B cell (primary cell): ENCODE data around the gene ZNRF2. TPM values are rescaled to one million over a fixed set of nuclear protein-coding genes. Genes with fewer than 3 reads are reported as not detected.

Source experiments
- ATAC-seq: fragments of 200-7000 bp; cut with Tn5 transposase; one replicate; pipeline ENCODE4 v1.10.0; 2021; ENCODE audit warnings: low read depth, mild to moderate bottlenecking, moderate number of reproducible peaks, moderate library complexity
- CTCF ChIA-PET: fragments of 350-600 bp; sonication (Branson Sonifier 250); formaldehyde crosslinking; loops from one replicate; lab custom pipeline; 2021; ENCODE audit warnings: antibody characterized with exemption, inconsistent platforms; lab: Charles Lee
- POLR2A ChIA-PET: fragments of 350-600 bp; sonication (Branson Sonifier 250); formaldehyde crosslinking; loops from one replicate; lab custom pipeline; 2021; ENCODE audit warnings: antibody characterized with exemption; lab: Charles Lee
- DNase-seq: peaks from one replicate; pipeline ENCODE4 v3.0.0; 2013
- H2AFZ ChIP-seq: 2 replicates; pipeline ENCODE4 v1.6.1; 2012; ENCODE audit warnings: mild to moderate bottlenecking, low read depth, low read length; ENCODE audit not compliant: insufficient read depth, poor library complexity, severe bottlenecking
- H3K27ac ChIP-seq, 2 donors: 1 replicate in 1 of 2; 2 replicates in 1 of 2; pipeline ENCODE4 v1.5.1; 2012 to 2013; ENCODE audit warnings: low read length in 2 of 2, mild to moderate bottlenecking in 2 of 2, moderate library complexity in 1 of 2
- H3K27me3 ChIP-seq, 4 experiments: fragments of 200-600 bp in 1 of 4; sonication (generic) in 1 of 4; replicated peaks in 1 of 4; 1 replicate in 2 of 4; 2 replicates in 2 of 4; pipeline versions ENCODE4 v1.6.1 to v1.7.0; 2013 to 2016; ENCODE audit warnings: low read length in 3 of 4, mild to moderate bottlenecking in 2 of 4, mixed read lengths in 1 of 4, moderate library complexity in 1 of 4; ENCODE audit not compliant: insufficient read depth in 4 of 4, control insufficient read depth in 3 of 4; ENCODE audit errors: control extremely low read depth in 1 of 4
- H3K36me3 ChIP-seq, 2 experiments: replicated peaks in 1 of 2; 1 replicate in 1 of 2; 2 replicates in 1 of 2; pipeline versions ENCODE4 v1.6.1 to v1.7.1; 2013; ENCODE audit warnings: low read length in 1 of 2; ENCODE audit not compliant: insufficient read depth in 2 of 2, control insufficient read depth in 1 of 2; ENCODE audit errors: control extremely low read depth in 1 of 2, extremely low read depth in 1 of 2
- H3K4me1 ChIP-seq, 2 donors: fragments of 200-600 bp in 1 of 2; sonication (generic) in 1 of 2; 1 replicate in 1 of 2; 2 replicates in 1 of 2; pipeline versions ENCODE4 v1.5.1 to v1.6.1; 2013 to 2017; ENCODE audit warnings: low read length in 2 of 2; ENCODE audit not compliant: control insufficient read depth in 2 of 2, insufficient read depth in 2 of 2
- H3K4me2 ChIP-seq: replicated peaks from 2 replicates; pipeline ENCODE3; 2012; ENCODE audit warnings: mild to moderate bottlenecking, low read depth, low read length; ENCODE audit not compliant: poor library complexity, severe bottlenecking
- H3K4me3 ChIP-seq, 5 experiments: fragments of 200-600 bp in 1 of 5; sonication (generic) in 1 of 5; 1 replicate in 3 of 5; 2 replicates in 2 of 5; pipeline versions ENCODE4 v1.5.1 to v1.7.0; 2011 to 2016; ENCODE audit warnings: low read length in 4 of 5, mild to moderate bottlenecking in 4 of 5, low read depth in 2 of 5, control low read depth in 1 of 5, moderate library complexity in 1 of 5; ENCODE audit not compliant: insufficient read depth in 1 of 5; ENCODE audit errors: control extremely low read depth in 1 of 5, extremely low read depth in 1 of 5
- H3K79me2 ChIP-seq: fragments of 200-600 bp; sonication (generic); one replicate; pipeline ENCODE4 v1.6.0; 2016; ENCODE audit warnings: low read length; ENCODE audit not compliant: control insufficient read depth, insufficient read depth
- H3K9ac ChIP-seq: fragments of 200-600 bp; sonication (generic); 2 replicates; pipeline ENCODE4 v1.6.1; 2017; ENCODE audit warnings: mild to moderate bottlenecking, low read length, moderate library complexity
- H3K9me3 ChIP-seq, 3 donors: one replicate each; pipeline versions ENCODE4 v1.6.1 to v1.7.1; 2013; ENCODE audit warnings: low read length in 2 of 3; ENCODE audit not compliant: control insufficient read depth in 2 of 3, insufficient read depth in 1 of 3; ENCODE audit errors: control extremely low read depth in 1 of 3
- H4K20me1 ChIP-seq: 2 replicates; pipeline ENCODE4 v1.6.0; 2012; ENCODE audit warnings: mild to moderate bottlenecking, low read length; ENCODE audit not compliant: insufficient read depth, control insufficient read depth, poor library complexity, severe bottlenecking
- H3K27ac Mint-ChIP-seq: one replicate; pipeline ENCODE4 v1.8.0; 2021; ENCODE audit warnings: mixed read lengths
- H3K27me3 Mint-ChIP-seq: one replicate; pipeline ENCODE4 v1.8.0; 2021; ENCODE audit warnings: mixed read lengths
- H3K4me1 Mint-ChIP-seq: one replicate; pipeline ENCODE4 v1.8.0; 2021; ENCODE audit warnings: mixed read lengths
- H3K4me3 Mint-ChIP-seq: one replicate; pipeline ENCODE4 v1.8.0; 2021; ENCODE audit warnings: mixed read lengths
- H3K9me3 Mint-ChIP-seq: one replicate; pipeline ENCODE4 v1.8.0; 2022; ENCODE audit warnings: mixed read lengths; ENCODE audit not compliant: insufficient read depth
- CTCF ChIP-seq: fragments of 200-600 bp; IDR thresholded peaks from one replicate; pipeline ENCODE4 v1.8.0; 2022; ENCODE audit warnings: antibody characterized with exemption, mild to moderate bottlenecking
- EZH2 ChIP-seq: IDR thresholded peaks from 2 replicates; pipeline ENCODE4 v1.6.1; 2012; ENCODE audit warnings: borderline replicate concordance, low read depth, mild to moderate bottlenecking, moderate library complexity, low read length; ENCODE audit not compliant: insufficient read depth, poor library complexity, severe bottlenecking
- WGBS: methylation state at CpG from one replicate; pipeline ENCODE4 v1.1.5; 2013; ENCODE audit warnings: missing lambda C conversion rate; ENCODE audit not compliant: insufficient coverage; 5-methylcytosine and 5-hydroxymethylcytosine counted together
- intact Hi-C: fragments of 100-400 bp; cut with micrococcal nuclease; formaldehyde crosslinking; loops from one replicate; pipeline ENCODE4 v1.10.0; 2022
- polyA plus RNA-seq: library from polyadenylated mRNA; depleted of rRNA; stranded (reverse); fragments of >200 nt; gene quantifications from 2 replicates; pipeline ENCODE4 v1.2.3, GENCODE V29; 2012
- total RNA-seq, 2 donors: library from RNA; stranded (reverse); fragments of 120-200 nt in 1 of 2; gene quantifications; 1 replicate in 1 of 2; 2 replicates in 1 of 2; pipeline versions ENCODE4 v1.2.3 to v1.2.4, GENCODE V29; 2013 to 2022

The ZNRF2 gene
- total and polyA plus RNA-seq, 2 donors (not counting 1 experiment from before 2014, with no cell fraction given) = 6.4 to 32.0 TPM

- Histone ChIP-seq H3K4me3 (no peak overlapping the region), H3K79me2 (no peaks in the 10 kb centered on the region), H3K27me3 (no peaks in the 10 kb centered on the region), H3K4me2 (no peak overlapping the region), H4K20me1 (no peaks in the 10 kb centered on the region), H3K27ac (no peak overlapping the region), H3K9ac (no peak overlapping the region), H3K36me3 (peaks cover 0 to 2% of the 10 kb centered on the region in 2 experiments), H3K9me3 (no peaks in the 10 kb centered on the region), H3K4me1 (peaks cover 0 to 2% of the 10 kb centered on the region in 2 donors), H2AFZ (no peak overlapping the region)
- no peak overlapping the region for H3K27ac Mint-ChIP-seq
- DNase-seq = no peak
- H3K4me3 Mint-ChIP-seq = no peak overlapping the region
- WGBS = 100% methylated on average over 1 of the region's 4 CpGs
- TF ChIP-seq CTCF (no peak), EZH2 (no peak)
- no peak for ATAC-seq
- intact Hi-C loops = loop anchor here (5.0 kb wide), 2 partner anchors 37 to 52 kb away; no protein-coding TSS in a partner anchor
- ChIA-PET POLR2A (no interaction called here), CTCF (interaction anchor here (1.3 to 2.5 kb wide), 9 partner anchors 42 to 168 kb away, joined by 3 to 29 read pairs (median 6); no protein-coding TSS in a partner anchor)
- no peaks in the 10 kb centered on the region for H3K27me3 Mint-ChIP-seq
- no peaks in the 10 kb centered on the region for H3K9me3 Mint-ChIP-seq
- peaks cover 4% of the 10 kb centered on the region for H3K4me1 Mint-ChIP-seq
These were observed 111.3 kb downstream of the ZNRF2 start for GRCh38 chr7:30395676-30396075.

GRCh38 chr7:30396389-30396788 lies 112.0 kb downstream of the ZNRF2 start:
- H3K4me1 Mint-ChIP-seq = peaks cover 4% of the 10 kb centered on the region

More at GRCh38 chr7:30396389-30396788, 112.0 kb downstream of the ZNRF2 start:
- TF ChIP-seq CTCF = no peak
- no peak for TF ChIP-seq EZH2
- Histone ChIP-seq H3K4me3 (no peak overlapping the region), H3K9ac (no peak overlapping the region), H3K9me3 (no peaks in the 10 kb centered on the region), H4K20me1 (no peaks in the 10 kb centered on the region), H3K36me3 (peaks cover 0 to 2% of the 10 kb centered on the region in 2 experiments), H3K79me2 (no peaks in the 10 kb centered on the region), H3K4me1 (peaks cover 0 to 2% of the 10 kb centered on the region in 2 donors), H3K27me3 (no peaks in the 10 kb centered on the region), H3K27ac (no peak overlapping the region), H3K4me2 (peak overlapping the region; percentile 21), H2AFZ (peak overlapping the region; percentile 8)
- WGBS = 87% methylated on average over 3 of the region's 7 CpGs
- Mint-ChIP-seq H3K27ac (no peak overlapping the region), H3K4me3 (no peak overlapping the region), H3K27me3 (no peaks in the 10 kb centered on the region), H3K9me3 (no peaks in the 10 kb centered on the region)
- ATAC-seq (no peak), DNase-seq (peak; percentile 24)
- CTCF ChIA-PET = interaction anchor here (0.8 to 2.5 kb wide), 13 partner anchors 15 to 168 kb away, joined by 3 to 29 read pairs (median 5); no protein-coding TSS in a partner anchor
- intact Hi-C loops = loop anchor here (5.0 kb wide), 2 partner anchors 36 to 51 kb away; no protein-coding TSS in a partner anchor
- POLR2A ChIA-PET = interaction anchor here (0.6 kb wide), 1 partner anchor 168 kb away, joined by 3 read pairs; no protein-coding TSS in a partner anchor
